NCI-H524 (cell line): ENCODE measurements around the gene EDARADD.

Source experiments
- DNase-seq, 2 experiments: peaks; one replicate each; lab custom pipeline; 2025; lab: John Stamatoyannopoulos, UW

EDARADD gene

DNA sequence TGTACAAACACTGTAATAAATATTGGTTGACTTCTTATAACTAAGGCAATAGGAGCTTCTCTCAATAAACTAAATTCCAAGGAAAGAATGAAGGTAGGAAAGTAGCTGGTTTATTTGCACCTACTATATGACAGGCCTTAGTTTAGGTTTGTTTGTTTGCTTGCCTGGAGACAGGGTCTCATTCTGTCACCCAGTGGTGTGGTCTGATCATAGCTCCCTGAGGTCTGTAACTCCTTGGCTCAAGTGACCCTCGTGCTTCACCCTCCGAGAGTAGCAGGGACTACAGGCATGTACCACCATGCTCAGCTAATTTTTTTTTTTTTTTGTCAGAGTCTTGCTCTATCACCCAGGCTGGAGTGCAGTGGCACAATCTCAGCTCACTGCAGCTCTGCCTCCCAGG is 1.9 kb upstream of the EDARADD start:
- no peak for DNase-seq

GRCh38 chr1:236394879-236395229 is 768 bp downstream of the EDARADD start:
- DNase-seq = peak in 1 of 2 experiments; percentile 50

DNA sequence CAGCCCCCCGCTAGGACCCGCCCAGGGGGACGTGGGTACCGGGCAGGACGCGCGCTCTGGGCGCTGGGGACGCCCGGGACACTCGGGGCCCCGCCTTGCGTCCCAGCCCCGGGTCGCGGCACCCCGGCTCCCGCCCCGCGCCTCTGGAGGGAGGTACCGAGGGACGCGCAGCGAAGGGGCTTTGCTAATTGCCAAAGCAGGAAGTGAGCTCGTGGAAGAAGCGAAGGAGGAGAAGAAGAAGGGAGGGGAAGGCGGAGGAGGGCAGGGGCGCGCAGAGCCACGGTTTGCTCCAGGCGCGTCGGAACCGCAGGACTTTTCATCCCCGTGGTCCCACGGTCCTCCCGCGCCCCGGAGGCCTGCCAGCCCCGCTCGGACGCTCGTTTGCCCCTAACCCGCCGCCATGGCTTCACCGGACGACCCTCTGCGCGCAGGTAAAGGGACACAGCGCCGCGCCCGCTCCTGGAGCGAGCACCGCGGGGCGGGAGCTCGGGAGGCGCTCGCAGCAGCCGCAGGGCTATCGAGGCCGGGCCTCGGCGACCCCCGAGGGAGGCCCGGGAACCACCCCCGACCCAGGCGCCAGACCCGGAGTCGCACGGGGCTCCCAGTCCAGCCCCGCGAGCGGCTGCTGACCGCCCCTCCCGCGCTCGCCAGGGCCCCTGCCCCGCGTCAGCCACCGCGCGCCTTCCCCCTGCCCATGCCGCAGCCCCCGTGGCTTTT is 1.3 kb downstream of the EDARADD start:
- DNase-seq = peak in 1 of 2 experiments; percentile 50

- DNase-seq = no peak
Measured at GRCh38 chr1:236395947-236396664, 2.0 kb downstream of the EDARADD start.

- DNase-seq = no peak
Measured at GRCh38 chr1:236396665-236397043, 2.6 kb downstream of the EDARADD start.

DNA sequence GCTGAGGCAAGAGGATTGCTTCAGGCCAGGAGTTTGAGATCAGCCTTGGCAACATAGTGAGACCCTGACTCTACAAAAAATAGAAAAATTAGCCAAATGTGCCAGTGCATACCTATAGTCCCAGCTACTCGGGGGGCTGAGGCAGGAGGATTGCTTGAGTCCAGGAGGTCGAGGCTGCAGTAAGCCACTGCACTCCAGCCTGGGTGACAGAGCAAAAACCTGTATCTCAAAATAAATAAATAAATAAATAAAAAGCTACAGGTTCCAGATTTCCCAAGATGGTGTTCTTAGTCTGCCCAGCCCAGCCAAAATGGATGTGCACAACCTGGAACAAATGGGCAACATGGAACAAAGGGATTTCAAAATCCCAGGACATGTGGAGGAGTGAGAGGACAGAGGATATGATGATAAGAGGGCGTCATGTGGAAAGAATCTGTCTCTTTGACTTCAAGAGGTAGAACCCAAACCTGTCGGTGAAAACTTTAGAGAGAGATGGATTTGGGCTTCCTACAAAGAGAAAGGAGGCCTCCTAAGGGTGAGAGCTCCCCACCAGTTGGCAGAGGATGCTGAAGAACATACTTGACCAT is 3.2 kb downstream of the EDARADD start:
- DNase-seq = no peak

- DNase-seq = no peak
Measured at GRCh38 chr1:236398538-236398937, 4.5 kb downstream of the EDARADD start.

GRCh38 chr1:236400061-236400603 is 6.0 kb downstream of the EDARADD start:
- DNase-seq = no peak

DNA sequence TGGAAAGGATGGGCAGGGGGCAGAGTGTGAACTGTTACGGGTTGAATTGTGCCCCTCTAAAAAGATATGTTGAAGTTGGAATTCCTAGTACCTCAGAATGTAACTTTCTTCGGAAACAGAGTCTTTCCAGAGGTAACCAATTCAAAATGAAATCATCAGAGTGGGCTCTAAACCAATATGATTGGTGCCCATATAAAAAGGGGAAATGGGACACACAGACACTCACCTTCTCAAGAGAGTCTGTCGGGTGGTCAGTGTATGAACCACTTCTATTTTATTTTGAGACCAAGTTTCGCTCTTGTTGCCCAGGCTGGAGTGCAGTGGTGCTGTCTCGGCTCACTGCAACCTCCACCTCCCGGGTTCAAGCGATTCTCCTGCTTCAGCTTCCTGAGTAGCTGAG is 7.6 kb downstream of the EDARADD start:
- DNase-seq = no peak

- no peak for DNase-seq
Measured at GRCh38 chr1:236403905-236404696, 10.0 kb downstream of the EDARADD start.

GRCh38 chr1:236407059-236407458 is 13.0 kb downstream of the EDARADD start:
- no peak for DNase-seq

DNA sequence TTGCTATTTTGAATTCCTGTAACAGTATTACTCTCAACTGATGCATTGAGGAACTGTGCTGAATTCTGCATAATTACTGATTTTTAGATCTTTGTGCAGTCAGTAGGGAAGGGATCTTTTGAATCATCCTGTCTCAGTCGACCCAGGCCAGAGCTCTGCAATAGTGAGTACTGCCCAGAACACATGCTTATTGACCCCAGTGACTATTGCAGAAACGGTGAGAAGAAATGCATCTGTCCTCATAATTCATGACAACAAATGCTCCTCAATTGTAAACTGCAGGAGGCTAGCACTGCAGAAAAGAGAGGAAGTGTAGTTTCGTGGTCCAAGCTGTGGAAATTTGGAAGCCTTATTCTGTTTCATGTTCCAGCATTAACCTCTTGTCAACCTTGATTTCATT is 19.6 kb downstream of the EDARADD start:
- DNase-seq = no peak

- DNase-seq = no peak
Measured at GRCh38 chr1:236416165-236416564, 22.1 kb downstream of the EDARADD start.

DNA sequence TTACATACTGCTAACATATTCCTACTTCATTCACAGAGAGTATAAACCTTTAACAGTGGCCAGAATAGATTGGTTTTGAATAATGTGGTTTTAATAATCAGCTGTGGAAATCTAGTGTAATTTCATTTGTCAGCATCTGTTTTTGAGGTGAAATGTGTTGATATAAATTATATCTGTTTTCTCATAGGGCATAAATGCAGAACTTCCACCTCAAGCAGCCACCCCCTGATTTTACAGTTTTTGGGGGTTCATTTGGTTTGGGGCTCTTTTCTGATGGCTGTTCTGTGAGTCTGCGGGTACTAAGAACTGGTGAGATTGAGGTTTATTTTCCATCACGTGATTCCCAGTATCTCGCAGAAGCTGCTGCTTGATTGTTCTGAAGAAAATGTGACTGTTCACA is 23.2 kb downstream of the EDARADD start:
- DNase-seq = no peak

- DNase-seq = no peak
Measured at GRCh38 chr1:236419502-236419901, 25.4 kb downstream of the EDARADD start.

DNA sequence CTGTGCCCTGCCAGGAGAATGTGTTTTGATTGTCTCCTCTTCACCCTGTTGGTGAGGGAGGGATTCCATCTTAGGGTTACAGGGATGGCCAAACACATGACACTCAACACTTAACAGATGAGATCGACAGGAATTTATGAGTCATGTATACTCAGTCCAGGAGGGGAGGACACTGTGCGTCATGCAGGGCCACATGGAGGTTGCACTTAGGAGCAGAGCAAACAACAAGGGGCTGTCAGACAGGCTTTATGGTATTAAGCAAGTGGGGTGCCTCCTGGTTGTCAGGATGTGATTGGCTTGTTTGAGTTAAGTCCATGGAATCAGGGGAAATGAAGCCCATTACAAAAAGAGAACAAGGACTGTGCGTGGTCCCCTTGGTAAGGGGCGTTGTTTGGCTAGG is 26.9 kb downstream of the EDARADD start:
- DNase-seq = no peak

GRCh38 chr1:236421850-236422516 is 27.9 kb downstream of the EDARADD start:
- no peak for DNase-seq

DNA sequence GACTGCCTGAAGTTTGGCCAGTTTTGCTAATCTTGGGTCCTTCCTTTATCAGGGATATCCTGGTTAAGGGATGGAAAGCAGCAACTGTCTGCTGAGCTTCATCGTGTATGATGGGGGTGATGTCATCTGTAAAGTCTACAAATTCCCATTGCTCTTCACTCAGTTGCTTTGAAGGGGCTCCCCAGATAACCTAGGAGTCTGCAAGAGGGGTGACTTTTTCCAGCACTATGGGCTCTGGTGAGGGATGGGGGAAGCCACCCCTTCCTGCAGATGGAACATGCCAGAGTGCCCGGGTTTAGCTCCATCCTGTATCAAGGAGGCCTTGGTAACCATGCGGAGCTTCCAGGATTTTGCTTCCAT is 28.4 kb downstream of the EDARADD start:
- no peak for DNase-seq

DNA sequence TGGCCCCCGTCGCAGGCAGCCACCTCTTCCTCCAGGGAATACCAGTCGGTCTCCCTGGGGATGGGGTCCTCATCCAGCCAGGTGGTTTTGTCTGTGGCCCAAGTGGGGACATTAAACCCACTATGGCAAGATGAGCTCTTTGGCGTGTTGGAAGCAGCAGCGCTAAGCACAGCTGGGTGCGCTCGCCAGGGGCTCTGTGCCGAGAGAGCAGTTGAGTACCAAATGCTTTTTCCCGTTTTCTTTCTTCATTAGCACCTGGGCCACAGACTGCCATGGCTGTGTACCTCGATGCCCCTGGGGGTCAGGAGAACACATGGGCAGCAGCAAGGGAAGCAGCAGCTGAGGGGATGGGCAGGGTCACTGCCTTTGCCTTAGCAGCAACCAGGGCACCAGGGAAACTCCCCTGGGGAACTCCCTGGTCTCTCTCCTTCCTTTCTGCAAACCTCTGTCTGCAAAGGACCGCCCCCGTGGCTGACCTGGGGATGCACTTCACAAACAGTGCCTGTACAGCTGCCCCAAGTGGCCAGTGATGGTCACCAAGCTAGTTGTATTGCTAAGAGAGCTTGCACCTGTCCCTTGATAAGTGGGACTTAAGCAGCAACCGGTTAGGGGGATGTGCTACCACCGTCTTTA is 31.1 kb downstream of the EDARADD start:
- DNase-seq = peak; percentile 29 to 79

GRCh38 chr1:236426215-236426614 is 32.1 kb downstream of the EDARADD start:
- no peak for DNase-seq

DNA sequence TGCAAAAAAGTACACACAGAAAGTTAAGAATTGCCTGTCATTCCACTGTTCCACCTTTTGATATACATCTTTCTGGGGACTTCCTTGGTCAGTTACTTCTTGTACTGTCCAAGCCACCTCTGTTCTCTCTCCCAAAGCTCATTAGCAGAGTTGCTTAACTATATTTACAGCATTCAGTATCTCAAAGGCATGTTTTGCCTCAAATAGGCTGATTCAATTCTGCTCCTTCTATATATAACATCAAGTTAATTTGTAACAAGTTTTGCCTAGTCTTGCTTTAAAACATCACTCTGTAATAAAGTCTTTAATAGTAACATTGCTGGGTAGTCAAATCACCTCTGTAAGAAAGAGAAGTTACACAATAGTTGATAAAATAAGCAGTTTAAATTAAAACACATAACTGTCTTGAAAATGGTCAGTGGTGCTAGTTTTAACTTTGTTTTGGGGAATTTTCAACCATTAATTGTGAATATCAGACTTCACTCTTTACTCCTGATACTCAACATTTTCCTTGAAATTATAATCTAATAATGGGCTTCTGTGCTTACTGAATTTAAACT is 35.7 kb downstream of the EDARADD start:
- no peak for DNase-seq
